Sigmoid colon (tissue), 7 donors: ENCODE measurements around the gene MYO9A. TPM values are rescaled to one million over a fixed set of nuclear protein-coding genes. Genes with fewer than 3 reads are reported as not detected.

Experiments used
- DNase-seq: peaks from one replicate; pipeline ENCODE4 v3.0.0-alpha.2; 2019
- H3K27ac ChIP-seq, 4 donors: fragments of 200-600 bp; sonication (generic); one replicate each; pipeline ENCODE4 v1.5.1; 2016 to 2019; ENCODE audit warnings: mild to moderate bottlenecking in 1 of 4
- H3K27me3 ChIP-seq, 3 donors: fragments of 200-600 bp; sonication (generic); one replicate each; pipeline ENCODE4 v1.5.1; 2019; ENCODE audit warnings: mild to moderate bottlenecking in 1 of 3
- H3K36me3 ChIP-seq, 4 donors: fragments of 200-600 bp; sonication (generic); one replicate each; pipeline ENCODE4 v1.5.1; 2016 to 2019
- H3K4me1 ChIP-seq, 4 donors: fragments of 200-600 bp; sonication (generic); one replicate each; pipeline ENCODE4 v1.5.1; 2017 to 2019
- H3K4me3 ChIP-seq, 4 donors: fragments of 200-600 bp; sonication (generic); one replicate each; pipeline ENCODE4 v1.5.1; 2017 to 2019; ENCODE audit warnings: mild to moderate bottlenecking in 2 of 4, moderate library complexity in 1 of 4
- H3K9me3 ChIP-seq, 4 donors: fragments of 200-600 bp in 3 of 4; sonication (generic) in 3 of 4; one replicate each; pipeline versions ENCODE4 v1.5.1 to v1.6.1; 2013 to 2019
- EP300 ChIP-seq, 4 donors: sonication (generic); formaldehyde crosslinking; IDR thresholded peaks; one replicate each; pipeline ENCODE4 v1.6.1; 2017; ENCODE audit warnings: antibody characterized with exemption in 4 of 4
- POLR2A ChIP-seq, 2 donors: fragments of 450-650 bp; IDR thresholded peaks; one replicate each; pipeline ENCODE4 v1.6.1; 2016; ENCODE audit warnings: antibody characterized with exemption in 2 of 2, mild to moderate bottlenecking in 2 of 2, moderate library complexity in 2 of 2
- POLR2AphosphoS5 ChIP-seq, 4 donors: sonication (generic); formaldehyde crosslinking; IDR thresholded peaks; one replicate each; pipeline ENCODE4 v1.6.1; 2017; ENCODE audit warnings: antibody characterized with exemption in 4 of 4
- WGBS, 2 donors: extraction: QIAGEN DNeasy Blood & Tissue Kit; methylation state at CpG; one replicate each; pipeline ENCODE4 v1.1.7; 2013; 5-methylcytosine and 5-hydroxymethylcytosine counted together
- intact Hi-C: fragments of 100-400 bp; cut with DNase I; formaldehyde crosslinking; loops from one replicate; pipeline ENCODE4 v1.15.1; 2023
- polyA plus RNA-seq, 3 donors: library from polyadenylated mRNA; stranded (reverse); fragments of 200-250 nt; gene quantifications; one replicate each; pipeline ENCODE4 v1.2.3, GENCODE V29; 2013
- total RNA-seq, 4 donors: library from RNA; depleted of rRNA; stranded (reverse); fragments of >200 nt; gene quantifications; one replicate each; pipeline ENCODE4 v1.1.0, GENCODE V29; 2016
- TF ChIP-seq, protein P1 (sequence below), 4 experiments: fragments of 450-650 bp in 3 of 4; fragments of 200-600 bp in 1 of 4; IDR thresholded peaks; one replicate each; pipeline ENCODE4 v1.5.1; 2016 to 2019; ENCODE audit warnings: antibody characterized with exemption in 4 of 4, mild to moderate bottlenecking in 3 of 4, moderate library complexity in 2 of 4
- donor health status: healthy with polysubstance abuse.
- donor health status: Bipolar disorder and iron deficiency.
- donor health status: healthy.

Gene MYO9A
- total and polyA plus RNA-seq, 7 donors, result 3.0 to 80.0 (median 55.8) TPM

DNA sequence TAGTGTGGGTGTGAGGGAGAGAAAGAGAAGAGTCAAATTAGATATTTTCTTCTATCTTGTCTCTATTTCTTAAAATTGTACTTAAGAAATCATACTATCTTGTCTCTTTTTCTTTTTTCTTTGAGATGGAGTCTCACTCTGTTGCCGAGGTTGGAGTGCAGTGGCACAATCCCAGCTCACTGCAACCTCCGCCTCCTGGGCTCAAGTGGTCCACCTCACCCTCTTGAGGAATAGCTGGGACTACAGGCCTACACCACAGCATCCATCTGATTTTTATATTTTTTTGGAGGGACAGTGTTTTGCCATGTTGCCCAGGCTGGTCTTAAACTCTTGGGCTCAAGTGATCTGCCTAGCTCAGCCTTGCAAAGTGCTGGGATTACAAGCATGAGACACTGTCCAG lies 104.2 kb downstream of the MYO9A start:
- Histone ChIP-seq H3K9me3 (no peaks in the 10 kb centered on the region), H3K27me3 (no peaks in the 10 kb centered on the region), H3K36me3 (peaks cover 0 to 27% (median 0%) of the 10 kb centered on the region in 4 donors), H3K4me3 (no peak overlapping the region), H3K27ac (no peak overlapping the region), H3K4me1 (no peaks in the 10 kb centered on the region)
- intact Hi-C loops, result no loop called here
- DNase-seq, result no peak
- TF ChIP-seq EP300 (IDR thresholded peaks at IDR 0.05) (no peak), POLR2AphosphoS5 (IDR thresholded peaks at IDR 0.05) (no peak), POLR2A (IDR thresholded peaks at IDR 0.05) (no peak)
- TF ChIP-seq, protein P1, sequence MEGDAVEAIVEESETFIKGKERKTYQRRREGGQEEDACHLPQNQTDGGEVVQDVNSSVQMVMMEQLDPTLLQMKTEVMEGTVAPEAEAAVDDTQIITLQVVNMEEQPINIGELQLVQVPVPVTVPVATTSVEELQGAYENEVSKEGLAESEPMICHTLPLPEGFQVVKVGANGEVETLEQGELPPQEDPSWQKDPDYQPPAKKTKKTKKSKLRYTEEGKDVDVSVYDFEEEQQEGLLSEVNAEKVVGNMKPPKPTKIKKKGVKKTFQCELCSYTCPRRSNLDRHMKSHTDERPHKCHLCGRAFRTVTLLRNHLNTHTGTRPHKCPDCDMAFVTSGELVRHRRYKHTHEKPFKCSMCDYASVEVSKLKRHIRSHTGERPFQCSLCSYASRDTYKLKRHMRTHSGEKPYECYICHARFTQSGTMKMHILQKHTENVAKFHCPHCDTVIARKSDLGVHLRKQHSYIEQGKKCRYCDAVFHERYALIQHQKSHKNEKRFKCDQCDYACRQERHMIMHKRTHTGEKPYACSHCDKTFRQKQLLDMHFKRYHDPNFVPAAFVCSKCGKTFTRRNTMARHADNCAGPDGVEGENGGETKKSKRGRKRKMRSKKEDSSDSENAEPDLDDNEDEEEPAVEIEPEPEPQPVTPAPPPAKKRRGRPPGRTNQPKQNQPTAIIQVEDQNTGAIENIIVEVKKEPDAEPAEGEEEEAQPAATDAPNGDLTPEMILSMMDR (IDR thresholded peaks at IDR 0.05), result no peak
- WGBS, 2 donors, result 95 to 97% methylated on average over 2 of the region's 2 CpGs

DNA sequence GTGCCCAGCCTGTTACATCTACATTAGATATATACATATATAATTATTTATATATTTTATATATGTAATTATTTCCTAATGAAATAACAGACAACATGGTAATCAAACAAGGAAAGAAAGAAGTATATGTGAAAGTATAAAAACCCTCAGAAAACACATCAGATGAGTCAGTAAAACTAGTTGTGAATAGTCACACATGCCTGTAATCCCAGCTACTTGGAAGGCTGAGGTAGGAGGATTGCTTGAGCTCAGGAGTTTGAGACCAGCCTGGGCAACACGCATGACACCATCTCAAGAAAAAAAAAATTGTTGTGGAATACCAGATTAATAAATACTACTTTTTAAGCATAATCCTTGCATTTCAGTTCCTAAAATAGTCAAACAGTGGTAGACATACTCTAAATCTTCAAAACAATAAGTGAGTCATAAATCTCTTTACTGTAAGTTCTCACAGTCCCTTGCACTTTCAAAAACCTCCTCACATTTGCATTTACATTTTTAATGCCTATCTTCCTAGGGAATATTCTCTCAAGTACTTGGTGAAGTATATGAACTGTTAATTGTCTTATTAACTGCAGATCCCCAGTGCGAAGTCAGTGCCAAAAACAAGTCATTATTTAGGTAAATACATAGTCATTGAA lies 106.5 kb downstream of the MYO9A start:
- H3K4me1 ChIP-seq, result no peaks in the 10 kb centered on the region
- no peak for DNase-seq
- H3K4me3 ChIP-seq, result no peak overlapping the region
- H3K36me3 ChIP-seq, result peaks cover 0 to 31% (median 2%) of the 10 kb centered on the region in 4 donors
- TF ChIP-seq POLR2AphosphoS5 (IDR thresholded peaks at IDR 0.05) (no peak), EP300 (IDR thresholded peaks at IDR 0.05) (no peak), POLR2A (IDR thresholded peaks at IDR 0.05) (no peak)
- TF ChIP-seq, protein P1 (IDR thresholded peaks at IDR 0.05), result no peak
- H3K27me3 ChIP-seq, result no peaks in the 10 kb centered on the region
- intact Hi-C loops, result no loop called here
- no peaks in the 10 kb centered on the region for H3K9me3 ChIP-seq
- no peak overlapping the region for H3K27ac ChIP-seq
- WGBS, 2 donors, result 92 to 97% methylated on average over 2 of the region's 2 CpGs

DNA sequence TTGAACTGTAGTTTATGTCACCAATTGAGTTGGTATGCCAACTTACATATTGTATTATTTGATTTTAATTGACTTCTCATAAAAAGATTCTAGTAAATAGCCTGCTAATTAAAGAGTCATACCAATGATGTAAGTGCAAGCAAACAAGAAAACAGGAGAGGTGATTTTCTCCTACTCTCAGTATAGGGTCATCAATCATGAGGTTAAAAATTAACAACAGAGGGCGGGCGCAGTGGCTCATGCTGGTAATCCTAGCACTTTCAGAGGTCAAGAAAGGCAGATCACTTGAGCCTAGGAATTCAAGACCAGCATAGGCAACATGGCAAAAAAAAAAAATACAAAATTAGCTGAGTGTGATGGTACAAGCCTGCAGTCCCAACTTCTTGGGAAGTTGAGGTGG lies 108.7 kb downstream of the MYO9A start:
- no peak overlapping the region for H3K4me3 ChIP-seq
- H3K27me3 ChIP-seq, result no peaks in the 10 kb centered on the region
- no peaks in the 10 kb centered on the region for H3K4me1 ChIP-seq
- H3K9me3 ChIP-seq, result no peaks in the 10 kb centered on the region
- peaks cover 0 to 44% (median 5%) of the 10 kb centered on the region in 4 donors for H3K36me3 ChIP-seq
- no peak for DNase-seq
- H3K27ac ChIP-seq, result no peak overlapping the region
- 27 to 73% methylated on average over 2 of the region's 2 CpGs for WGBS, 2 donors
- TF ChIP-seq POLR2A (IDR thresholded peaks at IDR 0.05) (no peak), POLR2AphosphoS5 (IDR thresholded peaks at IDR 0.05) (no peak), EP300 (IDR thresholded peaks at IDR 0.05) (no peak)
- TF ChIP-seq, protein P1 (IDR thresholded peaks at IDR 0.05), result no peak
- intact Hi-C loops, result no loop called here

DNA sequence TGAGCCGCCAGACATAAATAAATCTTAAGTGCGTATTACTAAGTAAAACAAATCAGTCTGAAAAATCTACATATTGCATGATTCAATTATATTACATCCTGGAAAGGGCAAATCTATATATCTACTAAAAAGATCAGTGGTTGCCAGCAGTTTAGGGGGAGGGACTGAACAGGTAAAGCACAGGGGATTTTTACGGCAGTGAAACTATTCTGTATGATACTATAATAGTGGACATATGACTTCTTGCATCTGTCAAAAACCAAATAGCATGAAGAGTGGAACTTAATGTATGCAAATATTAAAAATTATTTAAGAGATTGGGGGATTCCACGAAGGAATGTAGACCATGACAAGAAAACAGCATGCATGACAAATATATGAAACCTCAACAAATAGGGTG lies 111.6 kb downstream of the MYO9A start:
- H3K36me3 ChIP-seq, result peaks cover 0 to 48% (median 5%) of the 10 kb centered on the region in 4 donors
- H3K4me3 ChIP-seq, result no peak overlapping the region
- WGBS, 2 donors, result 92 to 94% methylated on average over 4 of the region's 4 CpGs
- intact Hi-C loops, result no loop called here
- TF ChIP-seq EP300 (IDR thresholded peaks at IDR 0.05) (no peak), POLR2A (IDR thresholded peaks at IDR 0.05) (no peak), POLR2AphosphoS5 (IDR thresholded peaks at IDR 0.05) (no peak)
- TF ChIP-seq, protein P1 (IDR thresholded peaks at IDR 0.05), result no peak
- no peaks in the 10 kb centered on the region for H3K4me1 ChIP-seq
- H3K9me3 ChIP-seq, result no peaks in the 10 kb centered on the region
- no peaks in the 10 kb centered on the region for H3K27me3 ChIP-seq
- no peak for DNase-seq
- no peak overlapping the region for H3K27ac ChIP-seq

DNA sequence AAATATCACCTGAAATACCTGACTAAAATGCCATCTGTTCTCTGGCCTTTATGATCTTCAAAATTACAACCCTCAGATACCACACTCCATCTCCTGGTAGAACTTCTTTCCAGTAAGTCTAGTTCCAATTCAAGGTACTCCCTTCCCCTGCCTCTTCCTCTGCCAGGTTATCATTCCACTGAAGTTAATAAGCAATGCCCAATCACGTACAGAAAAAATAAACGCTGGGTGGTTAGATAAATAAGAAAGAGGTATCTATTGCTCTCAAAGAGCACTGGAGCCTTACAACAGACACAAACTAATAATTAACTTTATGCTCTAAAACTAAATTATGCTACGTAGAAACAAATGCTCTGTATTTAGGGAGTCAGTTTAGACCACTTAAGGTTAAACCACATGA lies 112.5 kb downstream of the MYO9A start:
- Histone ChIP-seq H3K9me3 (no peaks in the 10 kb centered on the region), H3K4me1 (no peaks in the 10 kb centered on the region), H3K36me3 (peaks cover 0 to 48% (median 5%) of the 10 kb centered on the region in 4 donors), H3K27me3 (no peaks in the 10 kb centered on the region), H3K4me3 (no peak overlapping the region), H3K27ac (no peak overlapping the region)
- TF ChIP-seq, protein P1 (IDR thresholded peaks at IDR 0.05), result no peak
- no peak for TF ChIP-seq POLR2A (IDR thresholded peaks at IDR 0.05)
- no peak for TF ChIP-seq POLR2AphosphoS5 (IDR thresholded peaks at IDR 0.05)
- TF ChIP-seq EP300 (IDR thresholded peaks at IDR 0.05), result no peak
- no peak for DNase-seq
- intact Hi-C loops, result no loop called here
- WGBS, 2 donors, result 59 to 87% methylated on average over 3 of the region's 3 CpGs
